8988T (cell line): ENCODE measurements around the gene CPEB1.
"Not testable (repeated sequence)": the region's sequence is repeated elsewhere in the genome, so short reads cannot be mapped to it uniquely, and the experiment has no call there.

Experiments
- DNase-seq: peaks from one replicate; pipeline ENCODE4 v3.0.0; 2011

CPEB1 gene

GRCh38 chr15:82540055-82540983 is 106.8 kb downstream of the CPEB1 start, which contains the start of gene RPS17:
Gene RPS17, minus strand, starts transcription at chr15:82540457. Its CDS starts 29 bp downstream, at chr15:82540428.
- peak; percentile 87 for DNase-seq

GRCh38 chr15:82539691-82540054 is 107.5 kb downstream of the CPEB1 start:
- DNase-seq, result no peak

- no peak for DNase-seq
Observed at GRCh38 chr15:82538961-82539690, 108.0 kb downstream of the CPEB1 start.

- no peak for DNase-seq
Observed at GRCh38 chr15:82537351-82537908, 109.7 kb downstream of the CPEB1 start.

GRCh38 chr15:82536409-82537350 is 110.5 kb downstream of the CPEB1 start:
- DNase-seq, result no peak

GRCh38 chr15:82535566-82536408 is 111.4 kb downstream of the CPEB1 start:
- no peak for DNase-seq

GRCh38 chr15:82535151-82535550 is 112.0 kb downstream of the CPEB1 start:
- not testable (repeated sequence) for DNase-seq

GRCh38 chr15:82534457-82534861 is 112.7 kb downstream of the CPEB1 start:
- DNase-seq, result not testable (repeated sequence)

- DNase-seq, result no peak
Observed at GRCh38 chr15:82533801-82534200, 113.4 kb downstream of the CPEB1 start.

GRCh38 chr15:82532991-82533481 is 114.1 kb downstream of the CPEB1 start:
- DNase-seq, result no peak

- DNase-seq, result no peak
Observed at GRCh38 chr15:82532383-82532990, 114.7 kb downstream of the CPEB1 start.

GRCh38 chr15:82531496-82532382 is 115.4 kb downstream of the CPEB1 start:
- DNase-seq, result no peak

- DNase-seq, result no peak
Observed at GRCh38 chr15:82530606-82531379, 116.4 kb downstream of the CPEB1 start.

GRCh38 chr15:82530006-82530405 is 117.2 kb downstream of the CPEB1 start:
- DNase-seq, result no peak

GRCh38 chr15:82513587-82513986 is 133.6 kb downstream of the CPEB1 start:
- not testable (repeated sequence) for DNase-seq

GRCh38 chr15:82507693-82508092 is 139.5 kb downstream of the CPEB1 start:
- not testable (repeated sequence) for DNase-seq

- DNase-seq, result not testable (repeated sequence)
Observed at GRCh38 chr15:82507087-82507486, 140.1 kb downstream of the CPEB1 start.

- DNase-seq, result not testable (repeated sequence)
Observed at GRCh38 chr15:82505842-82506241, 141.3 kb downstream of the CPEB1 start.

- not testable (repeated sequence) for DNase-seq
Observed at GRCh38 chr15:82504074-82504473, 143.1 kb downstream of the CPEB1 start.
